Esophagus mucosa (tissue), 1 donor: ENCODE measurements around the gene HARBI1. TPM values are rescaled to one million over a fixed set of nuclear protein-coding genes. Genes with fewer than 3 reads are reported as not detected.

Source experiments
- ATAC-seq: fragments of 200-7000 bp; cut with Tn5 transposase; one replicate; pipeline ENCODE4 v1.9.1; 2020
- total RNA-seq: library from RNA; stranded (reverse); gene quantifications from one replicate; pipeline ENCODE4 v1.2.4, GENCODE V29; 2023
- donor health status: DM: yes; HTN: yes; CAD: no.

The HARBI1 gene
- total RNA-seq, 1 donor from 2014 or later: 3.2 TPM

DNA sequence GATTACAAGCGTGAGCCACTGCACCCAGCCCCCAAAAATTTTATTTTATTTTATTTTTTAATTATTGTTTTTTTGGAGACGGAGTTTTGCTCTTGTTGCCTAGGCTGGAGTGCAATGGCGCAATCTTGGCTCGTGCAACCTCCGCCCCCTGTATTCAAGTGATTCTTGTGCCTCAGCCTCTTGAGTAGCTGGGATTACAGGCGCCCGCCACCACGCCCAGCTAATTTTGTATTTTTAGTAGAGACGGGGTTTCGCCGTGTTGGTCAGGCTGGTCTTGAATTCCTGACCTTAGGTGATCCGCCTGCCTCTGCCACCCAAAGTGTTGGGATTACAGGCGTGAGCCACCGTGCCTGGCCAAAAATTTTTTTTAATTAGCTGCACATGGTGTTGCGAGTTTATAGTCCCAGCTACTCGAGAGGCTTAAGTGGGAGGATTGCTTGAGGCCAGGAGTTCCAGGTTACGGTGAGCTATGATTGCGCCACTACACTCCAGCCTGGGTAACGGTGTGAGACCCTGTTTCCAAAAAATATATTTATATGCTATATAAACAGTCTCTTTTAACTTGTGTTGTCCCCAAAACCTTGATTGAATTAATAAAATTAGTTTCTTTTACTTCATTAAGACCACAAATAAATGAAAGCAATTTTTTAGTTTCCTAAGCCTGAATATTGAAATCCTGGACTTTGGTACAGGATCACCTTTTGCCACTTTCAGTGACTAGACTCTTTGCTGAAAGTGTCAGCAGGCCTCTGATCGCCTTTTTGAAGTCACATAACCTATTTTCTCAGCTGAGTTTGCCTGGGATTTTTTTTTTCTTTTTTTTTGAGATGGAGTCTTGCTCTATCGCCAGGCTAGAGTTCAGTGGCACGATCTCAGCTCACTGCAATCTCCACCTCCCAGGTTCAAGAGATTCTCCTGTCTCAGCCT lies 16.5 kb upstream of the HARBI1 start:
- ATAC-seq: no peak

- no peak for ATAC-seq
These were observed 15.5 kb upstream of the HARBI1 start for GRCh38 chr11:46632502-46632901.

DNA sequence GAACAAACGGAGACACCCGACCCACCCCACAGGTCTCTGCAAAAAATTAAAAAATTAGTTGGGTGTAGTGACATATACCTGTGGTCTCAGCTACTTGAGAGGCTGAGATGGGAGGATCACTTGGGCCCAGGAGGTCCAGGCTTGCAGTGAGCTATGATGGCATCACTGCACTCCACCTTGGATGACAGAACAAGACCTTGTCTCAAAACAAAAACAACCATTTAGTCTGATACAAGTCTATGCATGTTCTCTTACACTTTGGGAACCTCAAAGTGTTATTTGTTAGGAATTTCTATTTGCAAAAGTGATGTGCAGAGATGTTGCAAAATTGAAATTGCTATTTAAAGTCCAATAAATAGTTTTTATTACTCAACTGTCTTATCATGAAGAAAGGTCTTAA lies 14.6 kb upstream of the HARBI1 start:
- ATAC-seq: no peak

- ATAC-seq: no peak
These were observed 13.2 kb upstream of the HARBI1 start for GRCh38 chr11:46630237-46630636.

- no peak for ATAC-seq
These were observed 11.9 kb upstream of the HARBI1 start for GRCh38 chr11:46628961-46629360.

- ATAC-seq: peak; percentile 35
These were observed 8.4 kb upstream of the HARBI1 start for GRCh38 chr11:46625406-46625805.

DNA sequence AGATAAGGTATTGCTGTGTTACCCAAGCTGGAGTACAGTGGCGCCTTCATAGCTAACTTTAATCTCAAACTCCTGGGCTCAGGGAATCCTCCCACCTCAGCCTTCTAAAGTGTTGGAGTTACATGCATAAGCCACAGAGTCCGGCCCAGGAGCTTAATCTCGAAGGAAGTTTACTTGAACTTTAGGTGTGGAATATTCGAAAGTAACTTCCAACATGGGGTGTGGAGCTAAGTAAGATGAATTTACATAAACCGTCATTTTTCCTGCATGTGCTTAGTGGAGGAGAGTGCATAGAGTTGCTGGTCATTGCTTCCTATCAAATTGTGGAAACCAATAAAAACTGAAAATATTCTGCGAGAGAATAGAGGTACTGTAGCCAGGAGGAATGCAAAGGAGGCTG lies 1.8 kb upstream of the HARBI1 start:
- no peak for ATAC-seq

GRCh38 chr11:46617972-46618314 lies 916 bp upstream of the HARBI1 start:
- no peak for ATAC-seq

DNA sequence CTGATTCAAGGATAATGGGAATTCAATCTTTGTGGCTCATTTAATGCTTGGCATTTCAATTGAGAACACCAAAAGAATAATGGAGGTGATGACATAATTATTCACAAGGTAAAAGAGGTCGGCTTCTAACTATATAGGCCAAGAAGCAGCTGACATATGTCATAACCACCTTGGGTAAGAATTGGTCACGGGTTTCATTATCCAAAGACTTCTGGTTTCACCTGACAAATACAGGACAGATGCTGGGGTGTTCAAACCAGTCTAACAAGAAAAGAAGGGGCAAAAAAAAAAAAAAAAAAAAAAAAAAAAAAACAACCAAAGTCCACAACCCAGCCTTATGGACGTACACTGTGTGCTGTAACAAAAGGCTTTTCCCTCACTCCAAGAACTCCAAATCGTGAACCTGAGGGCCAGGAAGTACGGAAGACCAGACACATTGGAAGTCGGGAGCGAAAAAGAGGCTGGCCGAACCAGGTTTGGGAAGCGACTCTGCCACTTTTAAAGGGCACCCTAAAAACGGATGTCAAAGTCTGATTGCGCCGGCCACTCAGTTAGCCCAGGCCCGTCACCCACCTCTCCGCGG lies 385 bp downstream of the HARBI1 start:
- ATAC-seq: peak; percentile 83

DNA sequence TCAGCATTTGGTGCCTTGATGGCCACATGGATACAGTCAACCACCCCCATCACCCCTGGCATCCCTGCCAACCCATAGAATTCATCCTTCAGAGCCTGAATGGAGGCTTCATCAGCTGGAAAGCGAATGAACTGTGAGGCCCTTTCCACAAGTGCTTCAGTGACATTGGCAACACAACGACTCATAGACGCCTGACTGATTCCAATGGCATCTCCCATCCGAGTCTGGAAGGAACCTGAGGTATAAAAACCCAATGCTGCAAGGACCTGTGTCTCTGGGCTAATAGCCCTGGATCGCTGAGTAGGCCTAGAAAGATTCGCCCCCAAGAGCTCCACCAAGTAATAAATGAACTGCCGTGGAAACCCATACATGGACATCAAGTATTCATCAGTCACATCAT lies 1.3 kb downstream of the HARBI1 start:
- ATAC-seq: no peak

- no peak for ATAC-seq
These were observed 4.7 kb downstream of the HARBI1 start for GRCh38 chr11:46612326-46612725.

- no peak for ATAC-seq
These were observed 5.3 kb downstream of the HARBI1 start for GRCh38 chr11:46611526-46612304.

GRCh38 chr11:46609386-46609785 lies 7.6 kb downstream of the HARBI1 start:
- no peak for ATAC-seq

GRCh38 chr11:46607516-46607915 lies 9.5 kb downstream of the HARBI1 start:
- ATAC-seq: no peak

GRCh38 chr11:46604796-46605195 lies 12.2 kb downstream of the HARBI1 start:
- ATAC-seq: no peak

GRCh38 chr11:46603704-46604308 lies 13.2 kb downstream of the HARBI1 start:
- no peak for ATAC-seq

- peak; percentile 59 for ATAC-seq
These were observed 15.9 kb downstream of the HARBI1 start for GRCh38 chr11:46601129-46601528.

- ATAC-seq: no peak
These were observed 16.6 kb downstream of the HARBI1 start for GRCh38 chr11:46600194-46600960.

DNA sequence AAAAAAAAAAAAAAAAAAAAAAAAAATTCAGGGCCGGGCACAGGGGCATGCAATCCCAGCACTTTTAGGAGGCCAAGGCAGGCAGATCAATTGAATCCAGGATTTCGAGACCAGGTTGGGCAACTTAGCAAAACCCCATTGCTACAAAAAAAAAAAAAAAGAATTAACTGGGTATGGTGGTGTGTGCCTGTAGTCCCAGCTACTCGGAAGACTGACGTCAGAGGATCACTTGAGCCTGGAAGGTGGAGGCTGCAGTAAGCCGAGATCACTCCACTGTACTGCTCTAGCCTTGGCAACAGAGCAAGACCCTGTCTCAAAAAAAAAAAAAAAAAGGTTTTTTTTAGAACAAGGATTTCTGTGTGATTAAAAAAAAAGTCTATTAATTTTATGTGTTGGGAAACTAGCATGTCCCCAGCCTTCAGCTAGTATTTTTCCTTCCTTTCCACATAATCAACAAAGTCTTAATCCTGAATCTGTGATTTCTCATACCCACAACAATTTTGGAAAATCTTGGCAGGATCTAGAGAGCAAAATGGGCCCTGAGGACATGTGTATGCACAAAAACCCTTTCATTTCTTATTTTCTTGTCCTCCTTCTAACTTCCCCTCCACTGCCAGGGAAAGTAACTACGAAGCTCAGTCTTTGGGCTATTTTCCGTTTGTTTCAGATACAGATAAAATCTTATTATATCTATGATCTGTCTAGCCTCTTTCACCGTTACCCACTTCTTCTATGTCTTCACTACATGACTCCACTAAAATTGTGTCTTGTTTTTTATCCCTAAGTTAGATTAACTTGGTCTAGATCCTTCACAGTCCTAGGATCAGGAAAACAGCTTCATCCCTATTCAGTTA lies 17.5 kb downstream of the HARBI1 start:
- ATAC-seq: no peak

- no peak for ATAC-seq
These were observed 19.3 kb downstream of the HARBI1 start for GRCh38 chr11:46597609-46598219.

DNA sequence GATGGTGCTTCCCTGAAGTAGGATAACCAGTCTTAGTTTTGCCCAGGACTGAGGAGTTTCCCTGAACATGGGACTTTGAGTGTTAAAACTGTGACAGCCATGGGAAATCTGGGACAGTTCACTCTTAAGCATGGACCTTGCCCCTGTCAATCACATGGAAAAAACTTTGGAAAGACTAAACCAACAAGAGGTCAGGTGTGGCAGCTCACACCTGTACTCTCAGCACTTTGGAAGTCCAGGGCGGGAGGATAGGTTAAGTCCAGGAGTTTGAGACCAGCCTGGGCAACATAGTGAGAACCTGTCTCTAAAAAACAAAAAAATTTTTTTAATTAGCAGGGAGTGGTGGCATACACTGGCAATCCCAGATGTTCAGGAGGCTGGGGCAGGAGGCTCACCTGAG lies 19.9 kb downstream of the HARBI1 start:
- no peak for ATAC-seq
